GM18505 (cell line): ENCODE measurements around the gene BRSK2.
"Not testable (repeated sequence)": the region's sequence is repeated elsewhere in the genome, so short reads cannot be mapped to it uniquely, and the experiment has no call there.

Experiments used
- ATAC-seq: cut with Tn5 transposase; IDR thresholded peaks from one replicate; pipeline ENCODE4 v1.9.1; 2021; ENCODE audit not compliant: unreplicated experiment
- POLR2A ChIP-seq: IDR thresholded peaks from 4 replicates; pipeline ENCODE4 v1.6.1; 2011; ENCODE audit warnings: borderline replicate concordance; ENCODE audit not compliant: insufficient read depth, insufficient read length; ENCODE audit errors: extremely low read depth

The BRSK2 gene

DNA sequence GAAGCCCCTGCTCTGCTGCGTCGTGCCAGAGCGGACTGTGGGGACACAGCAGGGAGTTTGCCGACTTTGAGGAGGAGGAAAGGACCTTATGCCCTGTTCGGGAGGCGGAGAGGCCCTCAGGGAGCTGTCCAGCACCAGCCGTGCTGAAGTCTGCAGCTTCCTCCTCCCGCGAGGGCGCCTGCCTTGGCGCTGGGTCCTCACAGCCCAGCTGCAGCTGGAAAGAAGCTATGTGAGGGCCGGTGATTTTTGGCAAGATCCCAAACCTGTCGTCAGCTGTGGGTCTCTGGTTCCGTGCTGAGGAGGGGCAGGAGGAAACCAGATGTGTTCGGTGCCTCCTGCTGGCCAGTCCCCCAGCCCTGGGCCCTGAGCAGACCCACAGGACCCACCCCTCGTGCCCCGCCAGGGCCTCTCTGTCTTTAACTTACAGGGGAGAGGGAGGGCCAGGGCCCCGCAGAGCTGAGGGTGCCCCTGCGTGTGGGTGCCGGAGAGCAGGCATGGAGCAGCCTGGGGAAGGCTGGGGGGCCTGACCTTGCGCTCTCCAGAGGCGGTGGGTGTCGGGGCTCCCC is 12.0 kb downstream of the BRSK2 start:
- no peak for ATAC-seq
- no peak for TF ChIP-seq POLR2A

GRCh38 chr11:1402355-1403077 is 12.8 kb downstream of the BRSK2 start:
- ATAC-seq: no peak
- no peak for TF ChIP-seq POLR2A

- ATAC-seq: no peak
- no peak for TF ChIP-seq POLR2A
These were observed 13.4 kb downstream of the BRSK2 start for GRCh38 chr11:1403078-1403620.

DNA sequence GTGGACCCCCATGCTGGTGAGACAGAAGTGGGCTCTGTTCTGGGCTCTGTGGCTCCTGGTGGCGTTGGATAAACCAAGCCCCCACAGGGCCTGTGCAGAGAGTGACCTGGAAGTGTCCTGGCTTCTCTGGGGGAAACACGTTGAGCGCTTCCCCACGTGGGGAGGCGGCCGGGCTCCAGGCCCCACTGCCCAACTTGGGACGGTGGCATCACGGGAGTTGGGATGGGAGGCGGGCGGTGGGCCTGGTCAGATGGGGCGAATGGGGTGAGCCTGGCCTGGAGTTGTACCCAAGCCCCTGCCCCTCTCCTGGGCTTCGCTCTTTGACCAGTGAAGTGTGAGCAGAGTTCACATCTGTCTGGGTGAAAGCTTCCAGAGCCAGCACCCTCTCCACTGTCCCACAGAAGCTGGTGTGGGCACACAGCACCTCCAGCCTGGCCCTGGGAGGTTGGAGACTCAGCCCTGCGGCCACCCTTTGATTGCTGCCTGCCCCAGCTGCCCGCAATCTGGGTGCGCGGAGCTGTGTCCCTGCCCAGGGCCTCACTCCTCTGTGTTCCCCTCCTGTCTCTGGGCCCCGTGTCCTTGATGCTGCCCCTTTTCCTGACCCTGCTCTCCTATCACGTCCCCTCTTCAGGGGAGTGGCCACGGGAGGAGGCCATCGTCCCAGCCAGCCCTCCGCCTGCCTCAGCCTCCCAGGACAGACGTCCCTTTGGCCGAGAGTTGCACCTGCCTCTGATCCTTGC is 14.2 kb downstream of the BRSK2 start:
- no peak for TF ChIP-seq POLR2A
- no peak for ATAC-seq

GRCh38 chr11:1404461-1405185 is 14.9 kb downstream of the BRSK2 start:
- no peak for TF ChIP-seq POLR2A
- ATAC-seq: no peak

GRCh38 chr11:1405186-1406020 is 15.7 kb downstream of the BRSK2 start:
- no peak for ATAC-seq
- TF ChIP-seq POLR2A: no peak

- TF ChIP-seq POLR2A: no peak
These were observed 17.1 kb downstream of the BRSK2 start for GRCh38 chr11:1406571-1407485.

DNA sequence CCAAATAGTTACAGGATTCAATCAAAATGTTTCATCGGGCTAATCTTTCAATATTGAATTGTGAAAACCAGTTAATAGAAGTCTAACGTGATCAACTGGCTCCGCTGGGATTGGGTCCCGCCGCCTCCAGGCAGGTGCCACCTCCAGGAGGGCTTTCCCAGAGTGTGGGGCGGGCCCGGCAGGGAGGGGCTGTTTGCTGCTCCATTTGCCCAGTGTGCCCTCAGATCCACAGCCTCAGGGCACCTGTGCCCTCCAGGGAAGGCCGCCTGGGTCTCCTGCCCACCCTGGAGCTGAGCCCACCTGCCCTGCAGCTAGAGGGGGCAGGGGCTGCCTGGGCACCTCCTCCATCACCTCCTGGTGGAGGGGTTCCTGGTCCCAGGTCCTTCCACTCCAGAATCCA is 17.9 kb downstream of the BRSK2 start:
- TF ChIP-seq POLR2A: no peak
- ATAC-seq: no peak

More at GRCh38 chr11:1406571-1407485, 17.1 kb downstream of the BRSK2 start:
- no peak for ATAC-seq

DNA sequence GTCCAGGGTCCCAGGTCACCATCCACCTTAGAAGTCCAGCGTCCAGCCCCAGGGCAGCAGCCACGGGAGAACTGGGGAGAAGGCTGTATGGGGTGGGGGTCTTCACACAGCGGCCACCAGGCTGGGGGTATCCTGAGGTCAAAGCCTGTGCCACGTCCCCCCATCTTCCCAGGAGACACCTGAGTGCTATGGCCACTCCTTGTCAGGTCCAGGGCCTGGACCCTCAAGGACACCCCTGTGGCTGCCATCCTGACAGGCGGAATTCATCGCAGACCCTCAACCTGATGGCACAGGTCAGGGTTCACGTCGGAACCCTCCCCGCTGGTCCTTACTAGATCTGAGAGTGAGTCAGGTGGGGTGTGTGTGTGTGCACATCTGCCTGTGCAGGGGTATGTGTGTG is 18.6 kb downstream of the BRSK2 start:
- TF ChIP-seq POLR2A: no peak
- no peak for ATAC-seq

- no peak for ATAC-seq
- no peak for TF ChIP-seq POLR2A
These were observed 19.5 kb downstream of the BRSK2 start for GRCh38 chr11:1409108-1409851.

DNA sequence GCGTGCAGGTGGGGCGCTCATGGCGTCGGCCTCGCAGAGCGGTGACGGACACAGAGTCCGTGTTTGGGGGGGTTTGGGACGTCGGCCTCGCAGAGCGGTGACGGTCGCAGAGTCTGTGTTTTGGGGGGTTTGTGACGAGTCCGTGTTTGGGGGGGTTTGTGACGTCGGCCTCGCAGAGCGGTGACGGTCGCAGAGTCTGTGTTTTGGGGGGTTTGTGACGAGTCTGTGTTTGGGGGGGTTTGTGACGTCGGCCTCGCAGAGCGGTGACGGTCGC is 20.1 kb downstream of the BRSK2 start:
- ATAC-seq: not testable (repeated sequence)
